GM23248 (cell line): ENCODE measurements around the gene ALDH1A2. TPM values are rescaled to one million over a fixed set of nuclear protein-coding genes. Genes with fewer than 3 reads are reported as not detected.

Experiments used
- DNase-seq: peaks from one replicate; pipeline ENCODE4 v3.0.0-alpha.2; 2015
- H2AFZ ChIP-seq: fragments of 200-600 bp; sonication (generic); 2 replicates; pipeline ENCODE4 v1.6.1; 2016; ENCODE audit warnings: antibody characterized with exemption
- H3F3A ChIP-seq: fragments of 200-600 bp; sonication (generic); 2 replicates; pipeline ENCODE4 v1.6.1; 2016; ENCODE audit warnings: mild to moderate bottlenecking, antibody characterized with exemption, mixed run types; ENCODE audit not compliant: insufficient read depth
- H3K27ac ChIP-seq: fragments of 200-600 bp; sonication (generic); 2 replicates; pipeline ENCODE4 v1.5.1; 2016; ENCODE audit warnings: mild to moderate bottlenecking
- H3K27me3 ChIP-seq: fragments of 200-600 bp; sonication (generic); replicated peaks from 2 replicates; pipeline ENCODE4 v1.6.1; 2016; ENCODE audit warnings: mild to moderate bottlenecking; ENCODE audit not compliant: insufficient read depth
- H3K36me3 ChIP-seq: fragments of 200-600 bp; sonication (generic); 2 replicates; pipeline ENCODE4 v1.6.1; 2016; ENCODE audit warnings: low read depth, mild to moderate bottlenecking
- H3K4me1 ChIP-seq: fragments of 200-600 bp; sonication (generic); 2 replicates; pipeline ENCODE4 v1.6.1; 2016; ENCODE audit warnings: mild to moderate bottlenecking; ENCODE audit not compliant: insufficient read depth
- H3K4me2 ChIP-seq: fragments of 200-600 bp; sonication (generic); one replicate; pipeline ENCODE4 v1.6.1; 2016; ENCODE audit warnings: mild to moderate bottlenecking; ENCODE audit not compliant: unreplicated experiment
- H3K4me3 ChIP-seq: fragments of 200-600 bp; sonication (generic); 2 replicates; pipeline ENCODE4 v1.5.1; 2016; ENCODE audit warnings: mild to moderate bottlenecking
- H3K79me2 ChIP-seq: fragments of 200-600 bp; sonication (generic); 2 replicates; pipeline ENCODE4 v1.6.1; 2016; ENCODE audit warnings: mild to moderate bottlenecking; ENCODE audit not compliant: insufficient read depth
- H3K9ac ChIP-seq: fragments of 200-600 bp; sonication (generic); 2 replicates; pipeline ENCODE4 v1.6.1; 2016; ENCODE audit warnings: mild to moderate bottlenecking
- H3K9me2 ChIP-seq: fragments of 200-600 bp; sonication (generic); 2 replicates; pipeline ENCODE4 v1.6.1; 2016; ENCODE audit warnings: mixed run types, mild to moderate bottlenecking, moderate library complexity; ENCODE audit not compliant: insufficient read depth
- H3K9me3 ChIP-seq: fragments of 200-600 bp; sonication (generic); one replicate; pipeline ENCODE4 v1.6.1; 2017; ENCODE audit warnings: low read depth
- H4K20me1 ChIP-seq: fragments of 200-600 bp; sonication (generic); 2 replicates; pipeline ENCODE4 v1.6.0; 2016; ENCODE audit not compliant: insufficient read depth
- EZH2 ChIP-seq: fragments of 200-600 bp; sonication (generic); IDR thresholded peaks from 2 replicates; pipeline ENCODE4 v1.6.1; 2018; ENCODE audit warnings: antibody characterized with exemption, mild to moderate bottlenecking; ENCODE audit not compliant: insufficient read depth, poor library complexity, severe bottlenecking
- EZH2phosphoT487 ChIP-seq: fragments of 200-600 bp; sonication (generic); IDR thresholded peaks from 2 replicates; pipeline ENCODE4 v1.6.1; 2018; ENCODE audit warnings: antibody characterized with exemption, moderate library complexity, mild to moderate bottlenecking, low read depth; ENCODE audit not compliant: insufficient read depth
- WGBS, 2 experiments: methylation state at CpG; one replicate each; pipeline ENCODE4 v1.1.6; 2015 to 2017; ENCODE audit warnings: low lambda C conversion rate in 2 of 2, low coverage in 1 of 2; ENCODE audit errors: missing lambda C conversion rate in 2 of 2; 5-methylcytosine and 5-hydroxymethylcytosine counted together
- in situ Hi-C: fragments of 300-500 bp; cut with MboI; formaldehyde crosslinking; loops from 2 replicates; pipeline ENCODE4 v1.15.0; 2020
- polyA plus RNA-seq: library from polyadenylated mRNA; unstranded; fragments of >200 nt; fragmentation: Nextera tagmentation; extraction: Ambion mirVana; gene quantifications from 2 replicates; pipeline ENCODE4 v1.2.1, GENCODE V29; 2016
- total RNA-seq: library from RNA; depleted of rRNA; stranded (reverse); fragments of >200 nt; shearing (Covaris generic); gene quantifications from 2 replicates; pipeline ENCODE4 v1.2.3, GENCODE V29; 2014

The ALDH1A2 gene
- total and polyA plus RNA-seq, 2 experiments from 2014 or later = 0.11 to 0.68 TPM

DNA sequence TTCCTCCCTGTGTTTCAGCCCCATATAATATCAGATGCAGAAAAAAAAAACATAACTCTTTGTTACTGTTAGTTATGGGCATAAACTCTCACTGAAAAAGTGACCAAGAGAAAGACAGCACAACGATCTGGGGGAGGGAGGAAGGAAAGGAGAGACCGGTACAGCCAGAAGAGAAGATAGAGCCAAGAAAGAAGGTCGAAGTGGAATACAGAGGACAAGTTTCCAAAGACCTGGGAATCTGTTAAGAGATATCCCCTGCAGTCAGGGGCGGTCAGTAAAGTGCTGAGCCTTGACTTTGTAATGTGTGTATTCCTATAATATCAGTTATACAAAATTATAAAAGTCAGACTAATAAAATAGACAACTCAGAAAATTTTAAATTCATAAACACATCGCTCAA lies 3.3 kb downstream of the ALDH1A2 start:
- Histone ChIP-seq H2AFZ (no peak overlapping the region), H3K4me1 (no peaks in the 10 kb centered on the region), H3K9me3 (no peaks in the 10 kb centered on the region), H3K36me3 (no peaks in the 10 kb centered on the region), H3K9me2 (no peaks in the 10 kb centered on the region), H3K4me2 (no peak overlapping the region), H3K79me2 (no peaks in the 10 kb centered on the region), H4K20me1 (no peaks in the 10 kb centered on the region), H3K9ac (no peak overlapping the region), H3K27me3 (peaks cover 84% of the 10 kb centered on the region), H3K4me3 (no peak overlapping the region), H3F3A (no peaks in the 10 kb centered on the region), H3K27ac (no peak overlapping the region)
- 29 to 34% methylated on average over 5 of the region's 5 CpGs for WGBS, 2 experiments
- no peak for DNase-seq
- no peak for TF ChIP-seq EZH2
- in situ Hi-C loops = loop anchor here (10.0 kb wide), 1 partner anchor 507 kb away; no protein-coding TSS in a partner anchor

DNA sequence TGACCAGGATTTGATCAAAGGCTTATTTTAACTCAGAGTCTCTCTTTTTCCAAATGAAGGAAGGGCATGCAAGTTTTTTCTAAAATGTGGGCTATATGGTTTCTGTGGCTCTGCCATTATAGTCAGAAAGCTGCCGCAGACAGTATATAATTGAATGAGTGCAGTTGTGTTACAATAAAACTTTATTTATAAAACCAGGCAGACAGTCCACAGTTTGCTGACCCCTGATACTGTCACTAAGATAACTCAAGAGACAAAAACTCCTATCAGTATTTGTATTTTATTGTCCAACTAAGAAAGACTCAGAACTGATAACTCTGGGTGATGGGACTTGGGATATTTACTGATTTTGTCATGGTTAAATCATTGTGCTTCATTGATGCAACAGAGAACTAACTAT lies 4.9 kb downstream of the ALDH1A2 start:
- in situ Hi-C loops = loop anchor here (10.0 kb wide), 1 partner anchor 506 kb away; no protein-coding TSS in a partner anchor
- Histone ChIP-seq H3F3A (no peaks in the 10 kb centered on the region), H3K9me3 (no peaks in the 10 kb centered on the region), H2AFZ (no peak overlapping the region), H3K79me2 (no peaks in the 10 kb centered on the region), H3K4me2 (no peak overlapping the region), H3K4me3 (no peak overlapping the region), H3K9ac (no peak overlapping the region), H3K36me3 (no peaks in the 10 kb centered on the region), H3K9me2 (no peaks in the 10 kb centered on the region), H3K27ac (no peak overlapping the region), H3K27me3 (peaks cover 80% of the 10 kb centered on the region), H4K20me1 (no peaks in the 10 kb centered on the region), H3K4me1 (no peaks in the 10 kb centered on the region)
- TF ChIP-seq EZH2 = no peak
- TF ChIP-seq EZH2phosphoT487 = no peak
- no peak for DNase-seq
- 91 to 95% methylated on average over 1 of the region's 1 CpG for WGBS, 2 experiments

DNA sequence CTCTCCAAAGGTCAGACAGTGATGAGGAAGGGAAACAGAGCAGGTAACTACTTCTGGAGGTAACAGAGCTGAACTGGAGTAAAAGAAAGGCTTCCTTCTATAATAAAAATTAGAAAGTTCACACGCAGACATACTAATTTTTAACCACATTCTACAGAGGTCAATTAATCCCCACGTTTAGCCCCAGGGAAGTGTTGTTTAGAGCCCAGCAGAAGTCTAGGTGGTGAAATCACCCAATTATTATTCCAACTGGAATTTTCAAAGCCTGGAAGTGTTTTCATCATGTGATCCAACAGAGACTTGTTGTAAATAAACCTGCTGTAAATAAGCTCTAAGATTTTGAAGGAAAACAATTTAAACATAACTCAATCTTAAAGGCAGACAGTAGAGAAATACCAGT lies 6.8 kb downstream of the ALDH1A2 start:
- no peaks in the 10 kb centered on the region for H3K36me3 ChIP-seq
- H3K9ac ChIP-seq = no peak overlapping the region
- DNase-seq = no peak
- peaks cover 68% of the 10 kb centered on the region for H3K27me3 ChIP-seq
- no peaks in the 10 kb centered on the region for H3K9me2 ChIP-seq
- no peaks in the 10 kb centered on the region for H3K79me2 ChIP-seq
- no peak overlapping the region for H3K27ac ChIP-seq
- H3K9me3 ChIP-seq = no peaks in the 10 kb centered on the region
- 55 to 58% methylated on average over 2 of the region's 2 CpGs for WGBS, 2 experiments
- H2AFZ ChIP-seq = no peak overlapping the region
- no peak overlapping the region for H3K4me3 ChIP-seq
- no peaks in the 10 kb centered on the region for H4K20me1 ChIP-seq
- H3K4me2 ChIP-seq = no peak overlapping the region
- no peaks in the 10 kb centered on the region for H3F3A ChIP-seq
- H3K4me1 ChIP-seq = no peaks in the 10 kb centered on the region
- no peak for TF ChIP-seq EZH2
- no peak for TF ChIP-seq EZH2phosphoT487
- in situ Hi-C loops = no loop called here

DNA sequence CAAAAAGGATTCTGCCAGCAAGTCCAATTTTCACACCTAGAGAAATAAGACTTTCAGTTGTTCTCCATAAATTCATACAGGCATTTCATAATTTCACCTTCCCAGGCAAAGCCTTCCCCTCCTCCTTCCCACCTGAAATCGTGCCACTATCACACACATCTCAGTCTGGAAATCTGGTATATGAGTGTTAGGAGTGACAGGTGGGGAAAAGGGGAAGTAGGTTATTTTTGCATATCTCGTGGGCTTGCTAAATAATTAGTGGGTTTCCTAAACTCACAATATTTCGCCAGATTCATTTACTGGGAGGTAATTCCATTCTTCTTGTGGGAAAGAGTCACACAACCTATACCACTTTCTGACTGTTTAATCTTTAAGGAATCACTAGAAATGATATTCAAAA lies 7.4 kb downstream of the ALDH1A2 start:
- in situ Hi-C loops = no loop called here
- DNase-seq = no peak
- Histone ChIP-seq H3F3A (no peaks in the 10 kb centered on the region), H3K9ac (no peak overlapping the region), H2AFZ (no peak overlapping the region), H4K20me1 (no peaks in the 10 kb centered on the region), H3K79me2 (no peaks in the 10 kb centered on the region), H3K4me2 (no peak overlapping the region), H3K9me2 (no peaks in the 10 kb centered on the region), H3K36me3 (no peaks in the 10 kb centered on the region), H3K27ac (no peak overlapping the region), H3K9me3 (no peaks in the 10 kb centered on the region), H3K4me3 (no peak overlapping the region), H3K27me3 (peaks cover 62% of the 10 kb centered on the region), H3K4me1 (no peaks in the 10 kb centered on the region)
- no peak for TF ChIP-seq EZH2phosphoT487
- TF ChIP-seq EZH2 = no peak
- WGBS, 2 experiments = 57 to 62% methylated on average over 3 of the region's 3 CpGs

DNA sequence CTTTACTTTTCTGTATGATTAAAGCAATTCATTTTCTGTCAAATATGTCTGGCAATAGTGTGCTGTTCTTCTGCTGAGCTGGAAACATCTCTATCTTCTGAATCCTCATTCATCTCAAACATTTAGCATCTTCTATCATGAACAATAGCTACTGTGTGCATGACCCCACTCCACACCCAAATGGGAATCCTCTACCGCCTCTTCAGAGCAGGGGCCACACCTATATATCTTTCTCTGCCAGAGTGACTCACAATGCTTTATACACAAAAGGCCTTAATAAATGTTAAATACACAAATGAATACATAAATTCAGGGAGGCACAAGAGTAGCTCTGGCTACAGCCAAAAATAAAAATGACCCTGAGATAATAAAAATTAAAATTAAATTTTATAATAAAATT lies 8.0 kb downstream of the ALDH1A2 start:
- TF ChIP-seq EZH2phosphoT487 (no peak), EZH2 (no peak)
- H3F3A ChIP-seq = no peaks in the 10 kb centered on the region
- H3K27ac ChIP-seq = no peak overlapping the region
- no peak overlapping the region for H3K9ac ChIP-seq
- in situ Hi-C loops = no loop called here
- H3K4me2 ChIP-seq = no peak overlapping the region
- WGBS, 2 experiments = 39 to 46% methylated on average over 1 of the region's 1 CpG
- no peaks in the 10 kb centered on the region for H3K4me1 ChIP-seq
- no peak overlapping the region for H3K4me3 ChIP-seq
- H3K9me3 ChIP-seq = no peaks in the 10 kb centered on the region
- peaks cover 56% of the 10 kb centered on the region for H3K27me3 ChIP-seq
- no peaks in the 10 kb centered on the region for H3K36me3 ChIP-seq
- H3K79me2 ChIP-seq = no peaks in the 10 kb centered on the region
- no peak overlapping the region for H2AFZ ChIP-seq
- no peaks in the 10 kb centered on the region for H4K20me1 ChIP-seq
- H3K9me2 ChIP-seq = no peaks in the 10 kb centered on the region
- DNase-seq = peak; percentile 9
